HG03571 (cell line): ENCODE data around the gene STIM1.
"Not testable (repeated sequence)": the region's sequence is repeated elsewhere in the genome, so short reads cannot be mapped to it uniquely, and the experiment has no call there.

Source experiments
- ATAC-seq: cut with Tn5 transposase; IDR thresholded peaks from one replicate; pipeline ENCODE4 v1.9.1; 2021; ENCODE audit not compliant: unreplicated experiment

Gene STIM1

DNA sequence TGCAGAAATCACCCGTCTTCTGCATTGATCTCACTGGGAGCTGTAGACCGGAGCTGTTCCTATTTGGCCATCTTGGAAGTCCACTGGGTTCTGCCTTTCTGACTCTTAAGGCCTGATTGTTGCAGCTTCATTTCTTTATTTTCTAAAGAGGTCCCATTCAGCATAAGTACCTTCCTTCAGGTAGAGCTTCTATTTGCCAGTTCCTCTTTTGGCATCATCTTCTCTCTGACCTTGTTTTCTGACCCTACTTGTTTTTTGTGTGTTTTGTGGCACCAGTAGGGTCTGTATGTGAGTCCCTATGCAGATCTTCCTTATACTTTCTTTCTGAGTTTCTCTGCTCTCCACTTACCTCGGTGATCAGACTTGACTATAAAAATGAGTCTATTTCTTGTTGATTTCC is 161.7 kb downstream of the STIM1 start:
- ATAC-seq, result no peak

DNA sequence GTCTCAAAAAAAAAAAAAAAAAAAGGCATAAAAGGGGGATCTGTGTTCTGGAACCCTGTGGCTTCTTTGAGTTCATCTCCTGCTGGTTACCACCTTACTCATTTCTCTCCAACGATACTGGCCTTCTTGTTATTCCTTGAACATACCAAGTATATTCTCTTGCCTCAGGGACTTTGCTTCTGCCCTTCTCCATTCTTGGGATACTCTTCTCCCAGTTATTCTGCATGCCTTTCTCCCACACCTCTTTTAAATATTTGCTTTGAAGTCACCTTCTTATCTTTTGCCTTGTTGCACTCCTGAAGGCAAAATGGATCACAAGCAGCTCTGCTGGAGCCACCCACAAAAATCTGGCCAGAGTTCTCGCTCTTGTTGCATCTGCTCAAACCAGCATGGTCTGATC is 163.2 kb downstream of the STIM1 start:
- no peak for ATAC-seq

DNA sequence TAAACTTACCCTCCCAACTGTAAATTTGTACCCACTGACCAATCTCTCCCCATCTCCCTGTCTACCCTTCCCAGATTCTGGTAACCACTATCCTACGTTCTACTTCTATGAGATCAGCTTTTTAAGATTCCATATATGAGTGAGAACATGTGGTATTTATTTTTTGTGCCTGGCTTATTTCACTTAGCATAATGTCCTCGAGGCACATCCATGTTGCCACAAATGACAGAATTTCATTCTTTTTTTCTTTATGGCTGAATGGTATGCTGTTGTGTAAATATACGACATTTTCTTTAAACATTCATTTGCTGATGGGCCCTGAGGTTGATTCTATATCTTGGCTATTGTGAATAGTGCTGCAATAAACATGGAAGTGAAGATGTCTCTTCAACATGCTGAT is 164.4 kb downstream of the STIM1 start:
- no peak for ATAC-seq

DNA sequence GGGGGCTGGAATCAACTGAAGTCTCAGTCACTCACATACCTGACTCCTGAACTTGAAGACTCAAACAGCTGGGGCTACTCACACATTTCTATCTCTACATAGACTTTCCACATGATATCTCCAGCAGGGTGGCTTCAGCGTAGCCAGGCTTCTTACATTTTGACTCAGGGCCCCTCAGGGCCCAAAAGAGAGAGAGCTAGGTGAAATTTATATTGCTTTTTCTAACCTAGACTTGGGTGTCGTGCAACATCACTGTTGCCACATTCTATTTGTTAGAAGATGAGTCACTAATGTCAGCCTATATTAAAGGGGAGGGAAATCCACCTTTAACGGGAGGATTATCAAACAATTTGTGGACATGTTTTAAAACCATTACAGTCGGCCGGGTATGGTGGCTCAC is 167.2 kb downstream of the STIM1 start:
- no peak for ATAC-seq

DNA sequence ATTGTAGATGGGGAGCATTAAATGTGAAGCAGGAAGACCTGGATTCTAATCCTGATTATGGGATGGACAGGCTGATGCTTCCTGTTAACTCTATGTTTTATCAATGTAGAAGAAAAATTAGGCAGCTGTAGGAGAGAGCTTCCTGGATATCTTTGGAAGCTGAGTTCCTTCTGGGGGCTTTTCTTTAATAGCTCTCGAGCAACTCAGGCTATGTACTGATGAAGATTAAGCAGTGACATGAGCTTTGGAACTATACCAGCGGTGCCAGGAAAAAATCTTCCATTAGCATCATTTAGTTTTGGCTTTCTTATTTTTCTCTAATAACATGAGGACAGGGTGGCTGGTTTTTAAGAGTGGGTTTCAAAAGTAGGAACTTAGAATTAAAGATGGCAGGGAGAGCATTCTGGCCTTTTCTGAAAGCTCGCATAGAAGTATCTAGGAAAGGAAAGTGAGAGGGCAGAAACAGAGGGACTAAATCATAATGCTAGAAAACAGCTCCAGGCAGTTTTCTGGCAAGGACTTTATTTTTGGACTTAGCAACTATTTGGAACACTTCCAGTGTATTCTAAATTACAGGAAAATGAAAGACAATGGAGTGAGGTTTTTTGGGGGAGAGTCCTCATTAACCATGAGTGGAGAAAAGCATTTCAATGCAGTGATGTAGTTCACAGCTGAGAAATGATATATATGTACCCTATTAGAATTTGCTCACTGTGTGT is 169.9 kb downstream of the STIM1 start:
- ATAC-seq, result no peak

DNA sequence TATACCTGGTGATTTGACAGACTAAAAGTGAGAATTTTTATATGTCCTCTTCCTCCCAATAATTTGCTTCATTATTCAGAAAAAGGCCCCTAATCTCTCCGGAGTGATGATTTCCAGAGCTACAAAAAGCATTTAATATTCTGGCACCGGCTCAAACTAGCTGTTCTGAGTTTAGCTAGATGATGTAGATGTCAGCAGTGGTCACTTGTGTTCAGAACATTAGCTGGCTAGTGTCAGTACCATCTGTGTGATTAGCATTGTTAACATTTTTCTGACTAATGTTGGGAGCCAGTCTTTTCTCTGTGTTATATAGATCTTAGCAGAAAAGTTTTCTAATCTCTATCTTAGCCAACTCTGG is 170.5 kb downstream of the STIM1 start:
- no peak for ATAC-seq

DNA sequence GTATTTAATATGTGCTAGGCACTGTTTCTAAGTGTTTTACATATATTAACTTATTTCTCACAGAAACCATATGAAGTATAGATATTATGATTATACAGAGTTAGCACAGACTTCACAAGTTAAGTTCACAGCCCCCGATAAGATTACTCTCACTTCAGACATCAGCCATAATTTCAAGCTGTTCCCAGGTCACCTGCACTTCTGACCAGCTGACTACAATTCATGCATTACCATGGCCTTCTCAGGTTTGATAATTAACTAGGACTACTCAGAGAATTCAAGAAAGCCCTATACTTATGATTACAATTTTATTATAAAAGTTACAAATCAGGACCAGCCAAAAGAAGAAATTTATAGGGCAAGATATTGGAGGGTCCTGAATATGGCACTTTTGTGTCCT is 170.9 kb downstream of the STIM1 start:
- ATAC-seq, result no peak

DNA sequence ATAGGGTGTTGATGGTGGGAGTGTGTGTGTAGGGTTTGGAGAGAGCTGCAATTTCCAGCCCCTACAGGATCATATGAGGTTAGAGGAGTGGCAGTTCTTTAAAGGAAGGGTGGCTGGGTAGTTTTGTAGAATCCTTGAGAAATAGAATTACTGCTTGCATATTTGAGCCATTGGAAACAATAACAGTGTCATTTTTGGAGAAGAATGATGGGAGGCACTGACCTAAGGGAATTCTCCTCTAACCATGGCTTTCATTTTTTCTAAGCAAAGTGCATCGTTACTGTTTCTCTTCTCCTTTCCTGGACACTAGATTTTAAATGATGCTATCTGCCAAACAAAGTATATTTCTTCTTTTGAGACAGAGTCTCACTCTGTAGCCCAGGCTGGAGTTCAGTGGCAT is 172.3 kb downstream of the STIM1 start:
- ATAC-seq, result no peak

DNA sequence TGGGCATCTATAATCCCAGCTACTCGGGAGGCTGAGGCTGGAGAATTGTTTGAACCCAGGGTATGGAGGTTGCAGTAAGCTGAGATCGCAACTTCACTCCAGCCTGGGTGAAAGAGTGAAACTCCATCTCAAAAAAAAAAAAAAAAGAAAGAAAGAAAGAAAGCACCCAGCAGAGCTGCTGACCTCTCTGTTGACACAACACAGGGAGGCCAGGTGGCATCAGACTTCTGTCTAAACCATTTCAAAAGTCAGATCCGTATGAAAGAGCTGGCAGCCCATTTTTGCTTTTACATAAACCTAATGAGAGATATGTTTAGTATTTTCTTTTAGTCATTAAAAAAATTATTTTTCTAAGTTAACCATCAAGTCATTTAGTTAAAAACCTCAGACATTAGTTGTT is 174.7 kb downstream of the STIM1 start:
- no peak for ATAC-seq

DNA sequence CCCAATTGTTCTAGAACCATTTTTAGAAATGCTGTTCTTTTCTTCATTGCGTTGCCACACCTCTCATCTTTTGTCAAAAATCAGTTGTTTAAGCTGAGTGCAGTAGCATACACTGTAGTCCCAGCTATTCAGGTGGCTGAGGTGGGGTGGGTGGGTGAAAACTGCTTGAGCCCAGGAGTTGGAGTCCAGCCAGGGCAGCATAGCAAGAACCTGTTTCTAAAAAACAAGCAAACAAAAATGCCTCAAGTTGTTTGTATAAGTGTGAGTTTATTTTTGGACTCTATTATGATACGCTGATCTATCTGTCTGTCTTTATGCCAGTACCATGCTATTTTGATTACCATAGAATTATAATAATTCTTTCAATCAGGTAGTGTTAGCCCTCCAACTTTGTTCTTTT is 176.6 kb downstream of the STIM1 start:
- ATAC-seq, result no peak

DNA sequence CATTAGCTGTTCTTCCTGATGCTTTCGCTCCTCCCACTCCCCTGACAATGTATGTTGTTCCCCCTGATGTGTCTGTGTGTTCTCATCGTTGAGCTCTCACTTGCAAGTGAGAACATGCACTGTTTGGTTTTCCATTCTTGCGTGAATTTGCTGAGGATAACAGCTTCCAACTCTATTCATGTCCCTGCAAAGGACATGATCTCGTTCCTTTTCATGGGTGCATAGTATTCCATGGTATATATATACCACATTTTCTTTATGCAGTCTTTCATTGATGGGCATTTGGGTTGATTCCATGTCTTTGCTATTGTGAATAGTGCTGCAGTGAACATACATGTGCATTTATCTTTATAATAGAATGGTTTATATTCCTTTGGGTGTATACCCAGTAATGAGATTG is 180.5 kb downstream of the STIM1 start:
- ATAC-seq, result no peak

DNA sequence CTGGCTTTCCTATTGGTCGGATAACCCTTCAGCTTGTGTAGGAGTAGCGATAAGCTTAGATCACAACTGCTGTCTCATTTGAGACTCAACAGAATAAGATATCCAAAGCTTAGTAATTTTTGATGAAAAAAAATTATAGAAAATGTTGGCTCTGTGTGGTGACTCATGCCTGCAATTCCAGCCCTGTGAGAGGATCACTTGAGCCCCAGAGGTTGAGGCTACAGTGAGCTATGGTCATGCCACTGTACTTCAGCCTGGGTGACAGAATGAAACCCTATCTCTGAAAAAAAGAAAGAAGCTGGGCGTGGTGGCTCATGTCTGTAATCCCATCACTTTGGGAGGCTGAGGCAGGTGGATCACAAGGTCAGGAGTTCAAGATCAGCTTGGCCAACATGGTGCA is 183.5 kb downstream of the STIM1 start:
- ATAC-seq, result no peak

DNA sequence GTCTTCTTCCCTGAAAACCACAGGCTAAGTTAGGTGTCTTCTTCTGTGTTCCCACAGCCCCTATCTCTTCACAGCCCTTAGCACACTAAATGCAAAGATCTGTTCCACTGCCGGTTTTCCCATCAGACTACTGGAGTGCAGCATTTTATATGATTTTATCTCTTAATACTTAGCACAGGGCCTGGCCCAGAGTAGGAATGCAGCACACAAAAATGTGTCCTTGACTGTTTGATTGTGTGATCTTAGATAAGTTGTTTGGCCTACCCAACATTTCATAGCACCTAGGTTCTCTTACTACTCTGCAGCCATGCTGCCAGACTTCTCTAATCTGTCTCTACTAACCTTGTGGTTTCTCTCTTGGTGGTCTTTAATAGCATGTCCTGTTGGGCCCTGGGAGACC is 185.0 kb downstream of the STIM1 start:
- ATAC-seq, result no peak

DNA sequence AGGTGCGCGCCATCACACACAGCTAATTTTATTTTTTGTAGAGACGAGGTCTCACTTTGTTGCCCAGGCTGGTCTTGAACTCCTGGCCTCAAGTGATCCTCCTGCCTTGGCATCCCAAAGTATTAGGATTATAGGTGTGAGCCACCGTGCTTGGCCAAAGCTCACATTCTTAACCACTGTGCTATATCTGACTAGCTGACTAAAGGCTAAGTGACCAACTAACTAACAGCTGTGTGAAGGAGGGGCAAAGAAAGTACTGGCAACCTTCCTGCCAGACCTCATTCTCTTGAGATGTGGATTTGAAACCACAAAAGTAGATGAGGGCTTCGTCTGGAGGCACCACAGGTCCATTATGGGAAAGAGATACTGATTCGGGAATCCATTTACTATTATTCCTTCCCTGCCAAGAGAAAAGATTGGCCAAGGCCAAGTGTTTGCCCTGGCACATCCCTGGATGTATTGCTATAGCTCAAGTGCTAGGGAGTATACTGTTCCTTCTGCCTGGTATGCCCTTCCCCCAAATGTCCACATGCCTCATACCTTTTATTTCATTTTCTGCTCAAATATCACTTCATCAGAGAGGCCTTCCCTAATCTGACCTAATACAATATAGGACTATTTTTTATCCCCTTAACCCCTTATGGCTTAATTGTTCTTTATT is 186.4 kb downstream of the STIM1 start:
- ATAC-seq, result no peak

DNA sequence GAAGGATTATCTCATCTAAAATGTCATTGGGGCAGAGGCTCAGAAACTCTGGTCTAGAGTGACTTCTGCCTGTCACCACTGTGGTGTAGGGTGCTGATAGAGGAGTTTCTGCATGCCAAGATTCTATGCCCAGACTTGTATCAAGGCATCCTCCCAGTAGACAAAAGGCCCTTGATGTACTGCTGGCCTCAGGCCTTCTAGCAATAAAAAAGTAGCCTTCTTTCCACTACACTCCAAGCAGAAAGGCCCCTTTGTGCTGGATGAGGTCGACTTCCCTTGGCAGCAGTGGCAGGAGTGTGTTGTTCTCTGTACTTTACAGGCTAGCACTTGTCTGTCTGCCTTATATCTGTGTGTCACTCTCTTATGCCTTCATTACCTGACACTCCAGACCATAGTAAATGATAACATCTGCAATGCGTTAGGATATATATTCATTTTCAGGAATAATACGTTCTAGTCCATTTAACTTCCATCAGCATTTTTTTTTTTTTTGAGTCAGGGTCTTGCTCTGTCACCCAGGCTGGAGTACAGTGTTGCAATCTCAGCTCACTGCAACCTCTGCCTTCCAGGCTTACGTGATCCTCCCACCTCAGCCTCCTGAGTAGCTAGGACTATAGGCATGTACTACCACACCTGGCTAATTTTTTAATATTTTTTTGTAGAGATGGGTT is 189.6 kb downstream of the STIM1 start:
- no peak for ATAC-seq

DNA sequence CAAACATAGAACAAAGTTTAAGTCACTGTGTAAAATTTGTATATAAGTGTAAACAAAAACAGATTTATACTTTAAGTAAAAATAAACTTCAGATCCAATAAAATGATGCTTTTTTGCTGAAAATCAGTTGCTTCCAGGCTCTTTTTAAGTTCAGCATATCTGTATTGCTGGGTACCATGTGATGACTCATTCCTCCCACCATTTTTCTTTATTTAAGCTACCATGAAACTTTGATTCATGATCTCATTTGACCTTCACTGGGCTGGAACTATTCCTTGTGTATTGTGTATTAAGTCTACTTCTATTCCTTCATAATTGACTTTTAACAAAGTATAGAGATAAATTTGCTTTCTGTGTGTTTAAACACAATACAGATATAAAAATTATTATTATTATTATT is 192.9 kb downstream of the STIM1 start:
- no peak for ATAC-seq

DNA sequence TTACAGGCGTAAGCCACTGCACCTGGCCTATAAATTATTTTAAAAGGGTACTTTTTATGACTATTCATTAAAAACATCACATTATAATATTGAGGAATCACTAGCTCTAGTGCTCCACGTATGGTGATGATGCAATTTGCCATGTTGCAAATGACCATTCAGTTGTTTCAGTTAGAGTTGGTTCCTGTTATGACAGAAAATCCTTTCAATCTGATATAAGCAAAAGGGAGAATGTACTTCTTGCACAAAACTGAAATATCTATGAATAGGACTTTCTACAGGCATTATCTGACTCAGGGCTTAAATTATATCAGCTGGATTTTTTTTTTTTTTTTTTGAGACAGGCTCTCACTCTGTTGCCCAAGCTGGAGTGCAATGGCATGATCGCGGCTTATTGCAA is 193.5 kb downstream of the STIM1 start:
- no peak for ATAC-seq

DNA sequence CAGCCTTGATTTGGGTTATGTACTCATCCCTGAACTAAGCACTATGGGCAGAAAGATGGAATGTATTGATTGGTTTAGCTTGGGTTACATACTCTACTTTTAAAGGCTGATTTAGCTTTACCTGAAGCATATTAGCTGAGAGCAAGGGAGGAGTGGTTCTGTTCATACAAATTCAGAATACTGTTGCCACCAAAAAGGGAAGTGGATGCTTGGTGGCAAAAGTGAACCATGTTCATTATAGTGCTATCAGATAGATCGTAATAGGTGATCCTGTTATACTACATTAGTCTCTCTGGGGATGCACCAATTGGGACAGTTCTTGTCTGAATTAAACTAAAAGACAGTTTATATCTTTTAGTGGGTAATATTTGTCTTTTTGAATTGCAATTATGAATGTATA is 194.7 kb downstream of the STIM1 start:
- no peak for ATAC-seq

DNA sequence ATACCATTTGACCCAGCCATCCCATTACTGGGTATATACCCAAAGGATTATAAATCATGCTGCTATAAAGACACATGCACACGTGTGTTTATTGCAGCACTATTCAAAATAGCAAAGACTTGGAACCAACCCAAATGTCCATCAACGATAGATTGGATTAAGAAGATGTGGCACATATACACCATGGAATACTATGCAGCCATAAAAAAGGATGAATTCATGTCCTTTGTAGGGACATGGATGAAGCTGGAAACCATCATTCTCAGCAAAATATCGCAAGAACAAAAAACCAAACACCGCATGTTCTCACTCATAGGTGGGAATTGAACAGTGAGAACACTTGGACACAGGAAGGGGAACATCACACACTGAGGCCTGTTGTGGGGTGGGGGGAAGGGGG is 197.7 kb downstream of the STIM1 start:
- not testable (repeated sequence) for ATAC-seq

DNA sequence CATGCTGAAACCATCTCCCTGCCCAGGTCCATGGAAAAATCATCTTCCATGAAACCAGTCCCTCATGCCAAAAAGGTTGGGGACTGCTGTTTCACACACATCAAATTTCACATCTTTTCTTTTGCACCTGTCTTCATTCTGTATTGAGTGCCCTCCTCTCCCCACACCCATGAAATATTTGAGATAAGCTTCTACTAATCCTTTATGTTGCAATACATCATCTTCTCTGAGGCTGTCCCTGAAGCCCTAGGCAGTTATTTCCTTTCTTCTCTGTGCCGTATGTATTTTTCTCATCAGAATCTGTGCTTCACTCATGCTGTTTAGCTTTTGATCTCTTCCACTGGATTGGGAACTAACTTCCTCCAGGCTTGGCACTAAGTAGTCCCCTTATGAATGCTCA is 199.2 kb downstream of the STIM1 start:
- ATAC-seq, result no peak

DNA sequence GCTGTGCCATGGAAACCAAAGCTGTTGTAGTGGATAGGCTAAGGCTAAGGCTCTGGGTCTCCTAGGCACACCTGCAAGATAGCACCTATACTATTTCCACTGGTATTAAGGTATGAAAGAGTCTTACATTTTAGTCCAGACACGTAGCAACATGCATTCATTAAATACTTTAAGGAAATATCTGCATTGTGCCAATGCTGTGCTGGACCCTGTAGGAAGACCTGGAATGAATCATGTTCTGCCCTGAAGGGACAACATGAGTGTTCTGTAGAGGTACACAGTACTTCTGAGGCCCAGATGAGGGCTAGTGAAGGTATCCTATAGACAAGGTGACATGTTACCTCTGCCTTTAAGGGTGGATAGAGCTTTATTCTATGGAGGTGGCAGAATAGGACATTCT is 204.0 kb downstream of the STIM1 start:
- ATAC-seq, result no peak

DNA sequence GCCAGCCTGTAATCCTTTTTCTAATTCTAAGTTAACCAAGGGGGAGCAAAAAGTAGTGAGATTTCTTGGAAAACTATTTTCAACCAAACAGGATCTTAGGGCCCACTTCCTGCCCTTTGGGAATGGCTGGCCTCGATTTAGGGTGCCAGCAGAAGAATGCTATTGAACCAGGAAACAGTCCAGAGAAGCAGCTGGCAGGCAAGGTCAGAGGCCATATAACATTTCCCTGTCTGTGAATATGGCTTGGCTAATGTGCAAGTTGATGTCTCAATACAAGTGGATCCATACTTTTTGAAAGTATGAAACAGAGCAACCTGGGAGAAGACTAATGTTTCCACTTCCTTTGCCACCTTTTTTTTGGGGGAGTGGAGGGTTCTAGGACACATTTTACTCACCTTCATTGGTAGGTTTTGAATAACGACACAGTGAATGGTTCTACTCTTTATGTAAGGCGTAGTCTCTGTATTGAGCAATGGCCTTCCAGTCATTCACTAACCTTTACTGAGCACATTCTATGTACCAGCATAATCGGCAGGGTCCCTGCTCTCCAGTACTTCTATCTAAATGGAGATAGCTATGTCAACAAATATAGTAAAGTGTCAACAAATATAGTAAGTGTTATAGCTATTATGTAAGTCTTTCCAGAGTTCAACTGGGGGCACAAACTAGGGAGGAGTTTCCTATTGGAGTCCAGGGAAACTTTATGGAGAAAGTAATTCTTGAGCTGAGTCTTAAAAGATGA is 204.9 kb downstream of the STIM1 start:
- no peak for ATAC-seq
